GM06990 (cell line): ENCODE results near the gene ALOX12.

Experiments used
- DNase-seq: peaks from one replicate; pipeline ENCODE4 v3.0.0-alpha.2; 2011; ENCODE audit not compliant: insufficient read length; ENCODE audit errors: extremely low read depth
- H3K27me3 ChIP-seq: replicated peaks from 2 replicates; pipeline ENCODE4 v1.6.0; 2011; ENCODE audit warnings: low read length; ENCODE audit not compliant: control insufficient read depth, insufficient read depth
- H3K36me3 ChIP-seq: 2 replicates; pipeline ENCODE4 v1.5.1; 2011; ENCODE audit warnings: low read length; ENCODE audit not compliant: control insufficient read depth, insufficient read depth
- H3K4me3 ChIP-seq: replicated peaks from 2 replicates; pipeline ENCODE4 v1.5.1; 2011; ENCODE audit warnings: low read depth, mild to moderate bottlenecking, control low read depth, low read length
- CTCF ChIP-seq: IDR thresholded peaks from 2 replicates; pipeline ENCODE4 v1.5.1; 2011; ENCODE audit warnings: low read length, control low read depth, mild to moderate bottlenecking, inconsistent platforms; ENCODE audit not compliant: insufficient read depth, poor library complexity, severe bottlenecking

Gene ALOX12

GRCh38 chr17:7021993-7022778, 26.3 kb downstream of the ALOX12 start:
- peak; percentile 96 for TF ChIP-seq CTCF
- H3K4me3 ChIP-seq = peak overlapping the region; percentile 57
- H3K27me3 ChIP-seq = no peaks in the 10 kb centered on the region
- peaks cover under 1% of the 10 kb centered on the region; the same call in 1 of the 2 replicates for H3K36me3 ChIP-seq
- peak; percentile 87 for DNase-seq

- H3K36me3 ChIP-seq = no peaks in the 10 kb centered on the region
- no peaks in the 10 kb centered on the region for H3K27me3 ChIP-seq
- TF ChIP-seq CTCF = no peak
- H3K4me3 ChIP-seq = peak within 1 kb of the TSS; percentile 57
- DNase-seq = no peak
These were observed 27.1 kb downstream of the ALOX12 start, which contains the start of gene BCL6B for GRCh38 chr17:7022781-7023571. TSS of gene BCL6B (plus strand) at chr17:7023050. CDS start at chr17:7023672, 622 bp downstream.

GRCh38 chr17:7023576-7024401, 27.9 kb downstream of the ALOX12 start:
- H3K27me3 ChIP-seq = no peaks in the 10 kb centered on the region
- peak; percentile 96 for DNase-seq
- no peaks in the 10 kb centered on the region for H3K36me3 ChIP-seq
- no peak overlapping the region for H3K4me3 ChIP-seq
- TF ChIP-seq CTCF = no peak

GRCh38 chr17:7024402-7024785, 28.5 kb downstream of the ALOX12 start:
- no peaks in the 10 kb centered on the region for H3K36me3 ChIP-seq
- H3K4me3 ChIP-seq = no peak overlapping the region
- no peaks in the 10 kb centered on the region for H3K27me3 ChIP-seq
- TF ChIP-seq CTCF = no peak
- no peak for DNase-seq

GRCh38 chr17:7025245-7025644, 29.4 kb downstream of the ALOX12 start:
- no peak for DNase-seq
- H3K27me3 ChIP-seq = no peaks in the 10 kb centered on the region
- no peaks in the 10 kb centered on the region for H3K36me3 ChIP-seq
- no peak for TF ChIP-seq CTCF
- no peak overlapping the region for H3K4me3 ChIP-seq
